PC-9 (cell line): ENCODE measurements around the gene SNRPA1.

Source experiments
- EZH2 ChIP-seq: fragments of 200-600 bp; sonication (generic); IDR thresholded peaks from 2 replicates; pipeline ENCODE4 v1.8.0; 2017; ENCODE audit warnings: antibody characterized with exemption, low read depth
- TF ChIP-seq, protein P1 (sequence below): fragments of 200-600 bp; sonication (generic); conservative IDR thresholded peaks from 2 replicates; pipeline ENCODE4 v1.6.1; 2017; ENCODE audit warnings: mixed run types, antibody characterized with exemption, mild to moderate bottlenecking, moderate library complexity

DNA sequence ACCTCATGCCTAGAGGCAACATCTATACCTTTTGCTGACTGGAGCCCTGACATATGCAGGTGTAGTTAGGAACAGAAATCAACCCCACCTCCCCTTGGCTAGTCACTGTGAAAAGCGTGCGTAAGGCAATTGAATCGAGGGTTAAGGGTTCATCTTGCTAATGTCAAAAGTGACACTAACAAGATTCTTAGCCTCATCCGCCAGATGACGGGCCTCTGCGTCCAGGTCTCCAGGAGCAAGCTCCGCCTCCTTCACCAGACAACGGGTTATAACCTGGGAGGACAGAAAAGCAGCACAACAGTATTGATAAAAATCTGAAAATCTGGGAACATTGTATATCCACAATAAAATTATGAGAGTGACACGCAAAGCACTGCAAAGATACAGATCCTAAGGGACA lies 22.5 kb downstream of the SNRPA1 start:
- TF ChIP-seq, protein P1, sequence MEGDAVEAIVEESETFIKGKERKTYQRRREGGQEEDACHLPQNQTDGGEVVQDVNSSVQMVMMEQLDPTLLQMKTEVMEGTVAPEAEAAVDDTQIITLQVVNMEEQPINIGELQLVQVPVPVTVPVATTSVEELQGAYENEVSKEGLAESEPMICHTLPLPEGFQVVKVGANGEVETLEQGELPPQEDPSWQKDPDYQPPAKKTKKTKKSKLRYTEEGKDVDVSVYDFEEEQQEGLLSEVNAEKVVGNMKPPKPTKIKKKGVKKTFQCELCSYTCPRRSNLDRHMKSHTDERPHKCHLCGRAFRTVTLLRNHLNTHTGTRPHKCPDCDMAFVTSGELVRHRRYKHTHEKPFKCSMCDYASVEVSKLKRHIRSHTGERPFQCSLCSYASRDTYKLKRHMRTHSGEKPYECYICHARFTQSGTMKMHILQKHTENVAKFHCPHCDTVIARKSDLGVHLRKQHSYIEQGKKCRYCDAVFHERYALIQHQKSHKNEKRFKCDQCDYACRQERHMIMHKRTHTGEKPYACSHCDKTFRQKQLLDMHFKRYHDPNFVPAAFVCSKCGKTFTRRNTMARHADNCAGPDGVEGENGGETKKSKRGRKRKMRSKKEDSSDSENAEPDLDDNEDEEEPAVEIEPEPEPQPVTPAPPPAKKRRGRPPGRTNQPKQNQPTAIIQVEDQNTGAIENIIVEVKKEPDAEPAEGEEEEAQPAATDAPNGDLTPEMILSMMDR: no peak
- no peak for TF ChIP-seq EZH2
